LNCAP (cell line): ENCODE results near the gene CIPC.

Experiments
- CTCF ChIP-seq: fragments of 450-650 bp; IDR thresholded peaks from 2 replicates; pipeline ENCODE4 v1.5.1; 2017; ENCODE audit warnings: mild to moderate bottlenecking

CIPC gene

GRCh38 chr14:77153802-77154201 is 55.7 kb downstream of the CIPC start:
- TF ChIP-seq CTCF = no peak

- no peak for TF ChIP-seq CTCF
These were observed 56.4 kb downstream of the CIPC start for GRCh38 chr14:77154421-77154820.

- no peak for TF ChIP-seq CTCF
These were observed 57.0 kb downstream of the CIPC start for GRCh38 chr14:77155083-77155482.

DNA sequence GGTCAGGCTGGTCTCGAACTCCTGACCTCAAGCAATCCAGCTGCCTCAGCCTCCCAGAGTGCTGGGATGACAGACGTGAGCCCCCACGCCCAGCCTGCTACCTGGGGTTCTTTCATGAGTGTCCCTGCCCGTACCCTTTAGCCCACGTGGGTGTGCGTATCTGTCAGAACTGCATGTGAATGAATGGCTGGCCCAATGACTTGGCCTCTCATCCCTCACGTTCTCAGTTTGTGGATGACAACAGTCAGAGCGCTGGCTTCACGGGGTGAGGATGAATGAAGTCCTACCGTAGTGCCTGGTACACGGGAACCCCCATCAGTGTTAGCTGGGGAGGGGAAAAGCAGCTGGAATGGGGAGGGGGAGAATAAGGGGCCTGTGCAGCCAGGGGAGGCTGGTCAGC is 59.7 kb downstream of the CIPC start:
- no peak for TF ChIP-seq CTCF

- no peak for TF ChIP-seq CTCF
These were observed 60.3 kb downstream of the CIPC start for GRCh38 chr14:77158175-77158881.

GRCh38 chr14:77158882-77159255 is 60.8 kb downstream of the CIPC start:
- no peak for TF ChIP-seq CTCF

DNA sequence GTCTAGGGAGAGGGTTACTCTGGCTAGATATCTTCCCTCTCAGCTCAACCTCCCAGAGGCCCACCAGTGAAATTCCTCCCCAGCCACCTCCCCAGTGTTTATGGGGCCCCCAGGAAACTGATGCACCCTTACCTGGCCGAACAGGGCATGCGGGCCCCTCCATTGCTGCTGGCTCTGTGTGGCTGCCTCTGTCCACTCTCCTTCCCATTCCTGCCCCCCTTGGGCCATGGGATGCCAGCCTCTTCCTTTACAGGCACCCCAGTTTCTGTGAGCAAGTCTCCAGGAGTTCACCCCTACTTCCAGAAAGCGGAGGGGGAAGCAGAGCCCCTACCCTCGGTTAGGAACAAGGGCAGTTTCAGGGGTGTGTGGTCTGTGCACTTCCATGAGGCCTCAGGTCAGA is 63.0 kb downstream of the CIPC start:
- no peak for TF ChIP-seq CTCF
